HG03139 (cell line): ENCODE data around the gene SGCG.
"Not testable (repeated sequence)": the region's sequence is repeated elsewhere in the genome, so short reads cannot be mapped to it uniquely, and the experiment has no call there.

Source experiments
- ATAC-seq: cut with Tn5 transposase; IDR thresholded peaks from one replicate; pipeline ENCODE4 v1.9.1; 2021; ENCODE audit not compliant: unreplicated experiment

The SGCG gene

GRCh38 chr13:23203516-23203915 is 22.7 kb downstream of the SGCG start:
- no peak for ATAC-seq

GRCh38 chr13:23205807-23206206 is 25.0 kb downstream of the SGCG start:
- ATAC-seq = no peak

GRCh38 chr13:23212671-23213070 is 31.9 kb downstream of the SGCG start:
- no peak for ATAC-seq

GRCh38 chr13:23231241-23231640 is 50.5 kb downstream of the SGCG start:
- no peak for ATAC-seq

- ATAC-seq = no peak
These were observed 55.2 kb downstream of the SGCG start for GRCh38 chr13:23235994-23236393.

- ATAC-seq = no peak
These were observed 62.3 kb downstream of the SGCG start for GRCh38 chr13:23243066-23243465.

GRCh38 chr13:23248410-23248809 is 67.6 kb downstream of the SGCG start:
- ATAC-seq = not testable (repeated sequence)

GRCh38 chr13:23254506-23254905 is 73.7 kb downstream of the SGCG start:
- ATAC-seq = no peak

GRCh38 chr13:23267571-23267970 is 86.8 kb downstream of the SGCG start:
- no peak for ATAC-seq

GRCh38 chr13:23268441-23268840 is 87.7 kb downstream of the SGCG start:
- no peak for ATAC-seq

- ATAC-seq = no peak
These were observed 90.6 kb downstream of the SGCG start for GRCh38 chr13:23271331-23271730.

GRCh38 chr13:23273498-23273897 is 92.7 kb downstream of the SGCG start:
- no peak for ATAC-seq

GRCh38 chr13:23279321-23279720 is 98.5 kb downstream of the SGCG start:
- no peak for ATAC-seq

GRCh38 chr13:23288564-23288963 is 107.8 kb downstream of the SGCG start:
- no peak for ATAC-seq

- ATAC-seq = no peak
These were observed 108.2 kb downstream of the SGCG start for GRCh38 chr13:23288995-23289394.

GRCh38 chr13:23289917-23290357 is 109.2 kb downstream of the SGCG start:
- no peak for ATAC-seq

- ATAC-seq = no peak
These were observed 111.8 kb downstream of the SGCG start for GRCh38 chr13:23292586-23292985.

GRCh38 chr13:23314837-23315236 is 134.1 kb downstream of the SGCG start:
- ATAC-seq = not testable (repeated sequence)

GRCh38 chr13:23319883-23320224 is 139.1 kb downstream of the SGCG start:
- no peak for ATAC-seq

- peak; percentile 29 for ATAC-seq
These were observed 140.3 kb downstream of the SGCG start for GRCh38 chr13:23320926-23321534.

GRCh38 chr13:23321535-23322241 is 140.9 kb downstream of the SGCG start:
- ATAC-seq = peak; percentile 79

- no peak for ATAC-seq
These were observed 141.9 kb downstream of the SGCG start for GRCh38 chr13:23322353-23323336.
